Central memory CD8-positive, alpha-beta T cell (primary cell): ENCODE data around the gene TBCK.
"Not testable (repeated sequence)": the region's sequence is repeated elsewhere in the genome, so short reads cannot be mapped to it uniquely, and the experiment has no call there.

Experiments used
- ATAC-seq: fragments of 150-1000 bp; cut with Tn5 transposase; replicated peaks from 2 replicates; pipeline ENCODE4 v1.10.0; 2022; ENCODE audit warnings: mild to moderate bottlenecking, moderate FRiP score, moderate number of reproducible peaks; ENCODE audit not compliant: poor library complexity, severe bottlenecking; ENCODE audit errors: extremely low read depth
- DNase-seq, 2 donors: peaks; one replicate each; pipeline ENCODE4 v3.0.0; 2021; ENCODE audit warnings: low spot score in 2 of 2
- H3K27ac Mint-ChIP-seq: one replicate; pipeline ENCODE4 v1.8.0; 2022; ENCODE audit warnings: low read depth, mild to moderate bottlenecking, moderate library complexity, mixed read lengths
- H3K27me3 Mint-ChIP-seq: one replicate; pipeline ENCODE4 v1.8.0; 2022; ENCODE audit warnings: mixed read lengths
- H3K36me3 Mint-ChIP-seq: one replicate; pipeline ENCODE4 v1.8.0; 2022; ENCODE audit warnings: mild to moderate bottlenecking, moderate library complexity, mixed read lengths; ENCODE audit not compliant: insufficient read depth
- H3K4me1 Mint-ChIP-seq: one replicate; pipeline ENCODE4 v1.8.0; 2022; ENCODE audit warnings: mixed read lengths
- H3K4me3 Mint-ChIP-seq: one replicate; pipeline ENCODE4 v1.8.0; 2022; ENCODE audit warnings: mild to moderate bottlenecking, moderate library complexity, mixed read lengths
- H3K9me3 Mint-ChIP-seq: one replicate; pipeline ENCODE4 v1.8.0; 2022; ENCODE audit warnings: mixed read lengths

The TBCK gene

GRCh38 chr4:106111778-106112469 lies 204.1 kb downstream of the TBCK start:
- Mint-ChIP-seq H3K36me3 (peaks cover 15% of the 10 kb centered on the region), H3K9me3 (peaks cover 21% of the 10 kb centered on the region)
- DNase-seq, H3K27ac Mint-ChIP-seq, H3K4me3 Mint-ChIP-seq, H3K4me1 Mint-ChIP-seq, ATAC-seq, H3K27me3 Mint-ChIP-seq: not testable (repeated sequence)

GRCh38 chr4:106109929-106110328 lies 206.1 kb downstream of the TBCK start:
- no peak for ATAC-seq
- Mint-ChIP-seq H3K4me1 (peaks cover 4% of the 10 kb centered on the region), H3K36me3 (peaks cover 16% of the 10 kb centered on the region), H3K27me3 (no peaks in the 10 kb centered on the region), H3K4me3 (no peak overlapping the region), H3K9me3 (peaks cover 21% of the 10 kb centered on the region), H3K27ac (no peak overlapping the region)
- no peak for DNase-seq

- ATAC-seq (no peak), DNase-seq (no peak)
- H3K4me3 Mint-ChIP-seq = no peak overlapping the region
- peaks cover 9% of the 10 kb centered on the region for H3K9me3 Mint-ChIP-seq
- H3K4me1 Mint-ChIP-seq = peaks cover 4% of the 10 kb centered on the region
- no peaks in the 10 kb centered on the region for H3K27me3 Mint-ChIP-seq
- no peak overlapping the region for H3K27ac Mint-ChIP-seq
- H3K36me3 Mint-ChIP-seq = peaks cover 10% of the 10 kb centered on the region
These were observed 210.3 kb downstream of the TBCK start for GRCh38 chr4:106105697-106106096.

GRCh38 chr4:106104276-106104675 lies 211.7 kb downstream of the TBCK start:
- peaks cover 8% of the 10 kb centered on the region for H3K36me3 Mint-ChIP-seq
- ATAC-seq (no peak), DNase-seq (no peak)
- no peaks in the 10 kb centered on the region for H3K27me3 Mint-ChIP-seq
- no peak overlapping the region for H3K27ac Mint-ChIP-seq
- peaks cover 6% of the 10 kb centered on the region for H3K9me3 Mint-ChIP-seq
- H3K4me1 Mint-ChIP-seq = peaks cover 4% of the 10 kb centered on the region
- no peak overlapping the region for H3K4me3 Mint-ChIP-seq

GRCh38 chr4:106096454-106096853 lies 219.6 kb downstream of the TBCK start:
- no peaks in the 10 kb centered on the region for H3K27me3 Mint-ChIP-seq
- H3K36me3 Mint-ChIP-seq = peaks cover 6% of the 10 kb centered on the region
- DNase-seq (no peak), ATAC-seq (no peak)
- no peak overlapping the region for H3K4me3 Mint-ChIP-seq
- no peaks in the 10 kb centered on the region for H3K9me3 Mint-ChIP-seq
- H3K4me1 Mint-ChIP-seq = no peaks in the 10 kb centered on the region
- no peak overlapping the region for H3K27ac Mint-ChIP-seq

- no peak for ATAC-seq
- Mint-ChIP-seq H3K4me1 (no peaks in the 10 kb centered on the region), H3K9me3 (peaks cover 9% of the 10 kb centered on the region), H3K36me3 (peaks cover 9% of the 10 kb centered on the region), H3K27ac (no peak overlapping the region), H3K4me3 (no peak overlapping the region), H3K27me3 (no peaks in the 10 kb centered on the region)
- DNase-seq = no peak
These were observed 220.6 kb downstream of the TBCK start for GRCh38 chr4:106095408-106095807.

GRCh38 chr4:106092361-106093040 lies 223.5 kb downstream of the TBCK start:
- peaks cover 9% of the 10 kb centered on the region for H3K36me3 Mint-ChIP-seq
- peaks cover 26% of the 10 kb centered on the region for H3K9me3 Mint-ChIP-seq
- no peaks in the 10 kb centered on the region for H3K27me3 Mint-ChIP-seq
- no peak overlapping the region for H3K27ac Mint-ChIP-seq
- DNase-seq = no peak
- no peak overlapping the region for H3K4me3 Mint-ChIP-seq
- ATAC-seq = no peak
- no peaks in the 10 kb centered on the region for H3K4me1 Mint-ChIP-seq

- Mint-ChIP-seq H3K4me1 (no peaks in the 10 kb centered on the region), H3K4me3 (no peak overlapping the region), H3K9me3 (peaks cover 30% of the 10 kb centered on the region), H3K27me3 (no peaks in the 10 kb centered on the region), H3K27ac (no peak overlapping the region), H3K36me3 (peaks cover 9% of the 10 kb centered on the region)
- no peak for ATAC-seq
- no peak for DNase-seq
These were observed 225.2 kb downstream of the TBCK start for GRCh38 chr4:106090826-106091225.

- DNase-seq (no peak), ATAC-seq (no peak)
- no peak overlapping the region for H3K27ac Mint-ChIP-seq
- no peaks in the 10 kb centered on the region for H3K27me3 Mint-ChIP-seq
- peaks cover 4% of the 10 kb centered on the region for H3K36me3 Mint-ChIP-seq
- no peak overlapping the region for H3K4me3 Mint-ChIP-seq
- peaks cover 32% of the 10 kb centered on the region for H3K9me3 Mint-ChIP-seq
- no peaks in the 10 kb centered on the region for H3K4me1 Mint-ChIP-seq
These were observed 232.9 kb downstream of the TBCK start for GRCh38 chr4:106083065-106083464.

GRCh38 chr4:106080376-106080775 lies 235.6 kb downstream of the TBCK start:
- ATAC-seq (no peak), DNase-seq (no peak)
- no peak overlapping the region for H3K27ac Mint-ChIP-seq
- H3K4me3 Mint-ChIP-seq = no peak overlapping the region
- no peaks in the 10 kb centered on the region for H3K27me3 Mint-ChIP-seq
- H3K9me3 Mint-ChIP-seq = peaks cover 42% of the 10 kb centered on the region
- peaks cover 7% of the 10 kb centered on the region for H3K36me3 Mint-ChIP-seq
- H3K4me1 Mint-ChIP-seq = no peaks in the 10 kb centered on the region

- Mint-ChIP-seq H3K9me3 (peaks cover 37% of the 10 kb centered on the region), H3K27ac (no peak overlapping the region)
These were observed 236.4 kb downstream of the TBCK start for GRCh38 chr4:106079616-106080015.

GRCh38 chr4:106065018-106065417 lies 251.0 kb downstream of the TBCK start:
- Mint-ChIP-seq H3K27me3 (no peaks in the 10 kb centered on the region), H3K4me3 (no peak overlapping the region), H3K4me1 (no peaks in the 10 kb centered on the region), H3K27ac (no peak overlapping the region), H3K36me3 (no peaks in the 10 kb centered on the region), H3K9me3 (no peaks in the 10 kb centered on the region)
- ATAC-seq (no peak), DNase-seq (no peak)

More at GRCh38 chr4:106079616-106080015, 236.4 kb downstream of the TBCK start:
- no peak overlapping the region for H3K4me3 Mint-ChIP-seq
- ATAC-seq = no peak
- no peaks in the 10 kb centered on the region for H3K27me3 Mint-ChIP-seq
- H3K4me1 Mint-ChIP-seq = no peaks in the 10 kb centered on the region
- DNase-seq = no peak
- peaks cover 7% of the 10 kb centered on the region for H3K36me3 Mint-ChIP-seq

- DNase-seq (no peak), ATAC-seq (no peak)
- Mint-ChIP-seq H3K4me3 (no peak overlapping the region), H3K36me3 (no peaks in the 10 kb centered on the region), H3K9me3 (no peaks in the 10 kb centered on the region), H3K27me3 (no peaks in the 10 kb centered on the region), H3K27ac (no peak overlapping the region), H3K4me1 (no peaks in the 10 kb centered on the region)
These were observed 253.0 kb downstream of the TBCK start for GRCh38 chr4:106063009-106063408.
